K562 (cell line): ENCODE data around the gene CCDC174. TPM values are rescaled to one million over a fixed set of nuclear protein-coding genes. Genes with fewer than 3 reads are reported as not detected.
A peak's percentile ranks its signal among the peaks of the same experiment; 100 is the strongest.

Source experiments
- ATAC-seq: fragments of 200-7000 bp; cut with Tn5 transposase; 3 replicates; pipeline ENCODE4 v1.9.1; 2020; ENCODE audit warnings: moderate library complexity
- BruUV-seq: library from RNA; stranded (reverse); fragments of 400-500 nt; replicated peaks from 2 replicates; lab custom pipeline; 2021; lab: Mats Ljungman, UMichigan
- CTCF ChIA-PET: fragments of 300-600 bp; formaldehyde crosslinking; extraction: SDS; loops from one replicate; lab custom pipeline; 2021; ENCODE audit warnings: low intra/inter-chr PET ratio; lab: Yijun Ruan, JAX
- POLR2A ChIA-PET: fragments of 300-600, 350-650 bp; sonication (Branson Sonifier 250); formaldehyde crosslinking; extraction: SDS; loops from one replicate; lab custom pipeline; 2021; ENCODE audit warnings: antibody characterized with exemption, inconsistent platforms; lab: Yijun Ruan, JAX
- DNase-seq, 4 experiments: peaks; one replicate each; pipeline versions ENCODE4 v3.0.0 to v3.0.0-alpha.2; 2011 to 2018; ENCODE audit warnings: low spot score in 3 of 4, mixed read lengths in 3 of 4; ENCODE audit errors: extremely low read depth in 1 of 4
- FAIRE-seq: peaks from 2 replicates; lab custom pipeline; 2011; peaks lifted over from hg19 to GRCh38; lab: Jason Lieb, UNC
- H2AFZ ChIP-seq: 2 replicates; pipeline ENCODE4 v1.6.0; 2011; ENCODE audit warnings: low read depth, low read length, control low read depth, inconsistent platforms
- H3K27ac ChIP-seq: fragments of 200-600 bp; 3 replicates; pipeline ENCODE4 v1.8.0; 2011; ENCODE audit warnings: low read depth, mild to moderate bottlenecking, control low read depth, inconsistent platforms, low read length, moderate library complexity, mixed read lengths; ENCODE audit errors: extremely low read depth
- H3K27me3 ChIP-seq, 2 experiments: fragments of 300-600 bp in 1 of 2; 2 replicates in 1 of 2; 3 replicates in 1 of 2; pipeline versions ENCODE4 v1.6.0 to v1.8.0; 2011; ENCODE audit warnings: inconsistent platforms in 2 of 2, low read length in 2 of 2, mild to moderate bottlenecking in 1 of 2, mixed read lengths in 1 of 2, moderate library complexity in 1 of 2; ENCODE audit not compliant: control insufficient read depth in 2 of 2, insufficient read depth in 2 of 2
- H3K36me3 ChIP-seq: fragments of 300-600 bp; 3 replicates; pipeline ENCODE4 v1.8.0; 2011; ENCODE audit warnings: mild to moderate bottlenecking, low read length, inconsistent platforms; ENCODE audit not compliant: control insufficient read depth, insufficient read depth
- H3K4me1 ChIP-seq, 2 experiments: fragments of 200-600 bp in 1 of 2; replicated peaks in 1 of 2; 2 replicates in 1 of 2; 3 replicates in 1 of 2; pipeline versions ENCODE4 v1.5.1 to v1.8.0; 2011; ENCODE audit warnings: inconsistent platforms in 2 of 2, low read length in 2 of 2, mild to moderate bottlenecking in 1 of 2, mixed read lengths in 1 of 2, moderate library complexity in 1 of 2; ENCODE audit not compliant: control insufficient read depth in 2 of 2, insufficient read depth in 2 of 2
- H3K4me2 ChIP-seq: 2 replicates; pipeline ENCODE4 v1.6.1; 2011; ENCODE audit warnings: low read length, control low read depth, inconsistent platforms, mixed read lengths; ENCODE audit not compliant: insufficient read depth
- H3K4me3 ChIP-seq: fragments of 200-600 bp; sonication (generic), shearing (Covaris generic); 2 replicates; pipeline ENCODE4 v1.5.1; 2016; ENCODE audit warnings: control low read depth, inconsistent platforms
- H3K79me2 ChIP-seq: fragments of 200-600 bp; 3 replicates; pipeline ENCODE4 v1.8.0; 2011; ENCODE audit warnings: low read length, inconsistent platforms; ENCODE audit not compliant: control insufficient read depth, insufficient read depth
- H3K9ac ChIP-seq, 2 experiments: 2 replicates each; pipeline versions ENCODE4 v1.6.0 to v1.6.1; 2011; ENCODE audit warnings: low read depth in 2 of 2, low read length in 2 of 2, control low read depth in 1 of 2, inconsistent platforms in 1 of 2, mild to moderate bottlenecking in 1 of 2, mixed read lengths in 1 of 2; ENCODE audit not compliant: insufficient read depth in 1 of 2
- H3K9me1 ChIP-seq: one replicate; pipeline ENCODE4 v1.6.0; 2011; ENCODE audit warnings: inconsistent platforms, mild to moderate bottlenecking, low read length, moderate library complexity; ENCODE audit not compliant: control insufficient read depth, insufficient read depth
- H3K9me3 ChIP-seq: replicated peaks from 2 replicates; pipeline ENCODE4 v1.5.1; 2011; ENCODE audit warnings: low read depth, low read length, inconsistent platforms; ENCODE audit not compliant: control insufficient read depth, insufficient read depth
- H4K20me1 ChIP-seq: replicated peaks from 2 replicates; pipeline ENCODE4 v1.6.1; 2011; ENCODE audit warnings: low read length, inconsistent platforms, mixed read lengths; ENCODE audit not compliant: control insufficient read depth, insufficient read depth
- ATF3 ChIP-seq, 2 experiments: fragments of 450-650 bp in 1 of 2; sonication (generic) in 1 of 2; formaldehyde crosslinking in 1 of 2; IDR thresholded peaks in 1 of 2; conservative IDR thresholded peaks in 1 of 2; 2 replicates each; pipeline versions ENCODE4 v1.6.1 to v1.8.1; 2016 to 2023; ENCODE audit warnings: mild to moderate bottlenecking in 2 of 2, moderate library complexity in 2 of 2, inconsistent platforms in 1 of 2, missing genetic modification reagents in 1 of 2
- CGGBP1 ChIP-seq: fragments of 250-450 bp; sonication (Bioruptor Pico); IDR thresholded peaks from 2 replicates; pipeline ENCODE4 v1.9.0; 2021; ENCODE audit warnings: mild to moderate bottlenecking
- CHD2 ChIP-seq: IDR thresholded peaks from 2 replicates; pipeline ENCODE4 v1.6.1; 2011; ENCODE audit warnings: low read depth, low read length
- CTCF ChIP-seq, 3 experiments: IDR thresholded peaks in 2 of 3; conservative IDR thresholded peaks in 1 of 3; 2 replicates each; pipeline ENCODE4 v1.5.1; 2011 to 2012; ENCODE audit warnings: low read length in 3 of 3, mild to moderate bottlenecking in 3 of 3, control low read depth in 2 of 3, improper control_type of control experiment in 1 of 3, inconsistent platforms in 1 of 3, low read depth in 1 of 3, mixed read lengths in 1 of 3, moderate library complexity in 1 of 3; ENCODE audit not compliant: insufficient read depth in 2 of 3
- ESRRA ChIP-seq: fragments of 450-650 bp; IDR thresholded peaks from 2 replicates; pipeline ENCODE4 v1.6.1; 2014; ENCODE audit warnings: low read depth, mild to moderate bottlenecking, moderate library complexity, borderline replicate concordance
- MAZ ChIP-seq, 2 experiments: fragments of 450-650 bp in 1 of 2; sonication (generic) in 1 of 2; formaldehyde crosslinking; IDR thresholded peaks in 1 of 2; conservative IDR thresholded peaks in 1 of 2; 2 replicates each; pipeline versions ENCODE4 v1.4.0 to v1.5.0; 2020; ENCODE audit warnings: mild to moderate bottlenecking in 1 of 2, missing genetic modification reagents in 1 of 2
- MBD2 ChIP-seq: sonication (generic); IDR thresholded peaks from 2 replicates; pipeline ENCODE4 v1.6.1; 2016; ENCODE audit warnings: low read depth, borderline replicate concordance
- NFE2 ChIP-seq: IDR thresholded peaks from 2 replicates; pipeline ENCODE4 v1.6.1; 2014; ENCODE audit warnings: antibody characterized with exemption, low read depth
- RB1 ChIP-seq: fragments of 450-650 bp; IDR thresholded peaks from 2 replicates; pipeline ENCODE4 v1.6.1; 2017; ENCODE audit warnings: low read depth, mild to moderate bottlenecking
- RNF2 ChIP-seq: sonication (generic); IDR thresholded peaks from 2 replicates; pipeline ENCODE4 v1.6.1; 2016
- TEAD2 ChIP-seq: fragments of 450-650 bp; IDR thresholded peaks from 2 replicates; pipeline ENCODE4 v1.6.1; 2016; ENCODE audit warnings: missing genetic modification characterization, control low read depth, missing compliant biosample characterization
- TEAD4 ChIP-seq, 2 experiments: sonication (generic) in 1 of 2; formaldehyde crosslinking in 1 of 2; IDR thresholded peaks; 2 replicates each; pipeline versions ENCODE4 v1.6.1 to v1.8.0; 2012 to 2022; ENCODE audit warnings: borderline replicate concordance in 1 of 2, inconsistent platforms in 1 of 2, low read length in 1 of 2, mild to moderate bottlenecking in 1 of 2, missing genetic modification reagents in 1 of 2
- THRB ChIP-seq: fragments of 450-650 bp; formaldehyde crosslinking; conservative IDR thresholded peaks from 2 replicates; pipeline ENCODE4 v1.4.0; 2022; ENCODE audit warnings: mild to moderate bottlenecking, missing genetic modification characterization
- ZNF644 ChIP-seq: fragments of 200-800 bp; sonication (Bioruptor generic); IDR thresholded peaks from 2 replicates; pipeline ENCODE4 v1.6.1; 2016; ENCODE audit warnings: low read depth, missing genetic modification characterization, missing compliant biosample characterization
- whole genome bisulfite sequencing: fragments of 100-300 bp; shearing (Covaris generic); methylation state at CpG from one replicate; pipeline ENCODE4 v1.1.6; 2016; ENCODE audit warnings: low coverage, mixed read lengths; ENCODE audit not compliant: insufficient coverage; ENCODE audit errors: missing lambda C conversion rate; 5-methylcytosine and 5-hydroxymethylcytosine counted together
- in situ Hi-C: fragments of 300-500 bp; cut with MboI; formaldehyde crosslinking; loops from 4 replicates; pipeline ENCODE4 v1.15.0; 2018; ENCODE audit warnings: inconsistent platforms, mixed read lengths
- intact Hi-C: fragments of 100-400 bp; cut with micrococcal nuclease; formaldehyde crosslinking; loops from 2 replicates; pipeline ENCODE4 v1.14.2; 2022
- polyA plus RNA-seq, 8 experiments: library from polyadenylated mRNA; depleted of rRNA in 4 of 8; stranded (reverse) in 5 of 8; unstranded in 3 of 8; fragments of >200 nt; fragmentation: Nextera tagmentation in 2 of 8; fragmentation: Illumina TruSeq in 1 of 8; extraction: Ambion mirVana in 2 of 8; extraction: Trizol in 1 of 8; gene quantifications; 2 replicates each; pipeline versions ENCODE4 v1.2.1 to v1.2.3, GENCODE V29; 2011 to 2014; ENCODE audit warnings: inconsistent platforms in 1 of 8, missing spikeins in 1 of 8
- total RNA-seq, 7 experiments: library from RNA; depleted of rRNA in 6 of 7; stranded (reverse); fragments of >200 nt in 6 of 7; fragmentation: Illumina TruSeq in 2 of 7; extraction: Trizol in 2 of 7; gene quantifications; 2 replicates each; pipeline versions ENCODE4 v1.2.1 to v1.2.3, GENCODE V29; 2011 to 2021; ENCODE audit warnings: low replicate concordance in 1 of 7

CCDC174 gene
- total and polyA plus RNA-seq, 9 of the 15 experiments (the other 6 are each of a cell fraction or from before 2014, with no cell fraction given), result 7.4 to 41.0 (median 28.5) TPM

GRCh38 chr3:14646589-14647413 is 4.8 kb upstream of the CCDC174 start:
- CTCF ChIA-PET, result no interaction called here
- in situ Hi-C loops (no loop called here), intact Hi-C loops (no loop called here)
- H3K27me3 ChIP-seq, result peaks cover 18 to 25% of the 10 kb centered on the region in 2 experiments
- ATAC-seq, result peak; percentile 54
- H4K20me1 ChIP-seq, result no peaks in the 10 kb centered on the region
- H3K4me2 ChIP-seq, result peak overlapping the region; percentile 29; the same call in 1 of the 2 replicates
- H3K9me1 ChIP-seq, result no peaks in the 10 kb centered on the region
- FAIRE-seq, result peak; percentile 48
- POLR2A ChIA-PET, result interaction anchor here (0.6 to 1.1 kb wide), 5 partner anchors 11 to 589 kb away, joined by 3 to 5 read pairs (median 4); no protein-coding TSS in a partner anchor
- H3K9ac ChIP-seq, result peak overlapping the region in 1 of 2 experiments; percentile 53; a peak in 3 of 4 replicates
- peaks cover 17 to 40% of the 10 kb centered on the region in 2 experiments for H3K4me1 ChIP-seq
- 27% methylated on average over 9 of the region's 9 CpGs for WGBS
- no TSS peak for BruUV-seq
- peak overlapping the region; percentile 61; the same call in 2 of the 3 replicates for H3K27ac ChIP-seq
- no peaks in the 10 kb centered on the region for H3K9me3 ChIP-seq
- peaks cover 3% of the 10 kb centered on the region for H3K79me2 ChIP-seq
- peak overlapping the region; percentile 66 for H2AFZ ChIP-seq
- no peak overlapping the region for H3K4me3 ChIP-seq
- DNase-seq, result peak in 2 of 4 experiments; percentile 41 to 50
- H3K36me3 ChIP-seq, result no peaks in the 10 kb centered on the region
- peak; percentile 95 for TF ChIP-seq ESRRA
- TF ChIP-seq MBD2, result peak; percentile 37; the same call in 1 of the 2 replicates
- TF ChIP-seq RNF2, result peak; percentile 95
- peak; percentile 75 for TF ChIP-seq TEAD2 (tag)
- peak; percentile 87 for TF ChIP-seq THRB
- TF ChIP-seq NFE2, result no peak
- no peak for TF ChIP-seq CGGBP1 (CRISPR knock-in tag)
- TF ChIP-seq ATF3 (IDR thresholded peaks at IDR 0.05), result peak; percentile 75; the same call in 1 of the 2 replicates
- TF ChIP-seq ATF3 (CRISPR knock-in tag; conservative IDR thresholded peaks at IDR 0.05), result peak; percentile 60; the same call in 1 of the 2 replicates
- peak; percentile 69 for TF ChIP-seq ZNF644 (tag)
- no peak for TF ChIP-seq RB1
- TF ChIP-seq CHD2, result no peak
- peak; percentile 49; the same call in 1 of the 2 replicates for TF ChIP-seq TEAD4 (IDR thresholded peaks at IDR 0.05; ENCODE audit: low read length)
- TF ChIP-seq TEAD4 (CRISPR knock-in tag; IDR thresholded peaks at IDR 0.05; ENCODE audit: borderline replicate concordance), result no peak
- peak; percentile 36 to 57 (median 53); a peak in 3 of 6 replicates for TF ChIP-seq CTCF (IDR thresholded peaks at IDR 0.05 in 2 of 3, conservative IDR thresholded peaks at IDR 0.05 in 1 of 3; ENCODE audit: insufficient read depth in 2 of 3, low read depth in 1 of 3, low read length in 3 of 3)
- 0 out of 4 replicates have a peak, but pooled peaks have one; percentile 28 to 50 for TF ChIP-seq MAZ (CRISPR knock-in tag; conservative IDR thresholded peaks at IDR 0.05 in 1 of 2, IDR thresholded peaks at IDR 0.05 in 1 of 2)
